HG03439 (cell line): ENCODE results near the gene HTT.

Experiments
- ATAC-seq: cut with Tn5 transposase; IDR thresholded peaks from one replicate; pipeline ENCODE4 v1.9.1; 2021; ENCODE audit warnings: mild to moderate bottlenecking, moderate library complexity; ENCODE audit not compliant: unreplicated experiment

HTT gene

DNA sequence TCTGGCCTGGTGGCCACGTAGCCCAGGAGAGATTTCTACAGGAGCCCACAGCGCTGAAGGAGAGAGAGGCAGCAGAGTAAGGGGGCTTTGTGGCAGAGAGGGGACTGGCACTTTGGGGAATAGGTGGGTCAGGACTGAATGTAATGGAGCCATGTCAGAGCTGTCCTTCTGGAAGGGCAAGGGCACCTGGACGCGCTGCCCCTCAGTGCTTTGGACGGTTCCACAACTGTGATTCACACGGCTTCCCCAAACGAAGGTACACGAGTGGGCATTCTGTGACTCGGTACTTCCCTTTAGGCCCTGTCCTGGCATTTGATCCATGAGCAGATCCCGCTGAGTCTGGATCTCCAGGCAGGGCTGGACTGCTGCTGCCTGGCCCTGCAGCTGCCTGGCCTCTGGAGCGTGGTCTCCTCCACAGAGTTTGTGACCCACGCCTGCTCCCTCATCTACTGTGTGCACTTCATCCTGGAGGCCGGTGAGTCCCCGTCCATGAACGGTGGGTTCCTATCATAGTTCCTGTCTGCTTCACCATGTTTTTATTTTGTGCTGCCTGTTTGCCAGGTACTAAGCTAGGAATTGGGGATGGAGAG is 139.3 kb downstream of the HTT start:
- no peak for ATAC-seq

DNA sequence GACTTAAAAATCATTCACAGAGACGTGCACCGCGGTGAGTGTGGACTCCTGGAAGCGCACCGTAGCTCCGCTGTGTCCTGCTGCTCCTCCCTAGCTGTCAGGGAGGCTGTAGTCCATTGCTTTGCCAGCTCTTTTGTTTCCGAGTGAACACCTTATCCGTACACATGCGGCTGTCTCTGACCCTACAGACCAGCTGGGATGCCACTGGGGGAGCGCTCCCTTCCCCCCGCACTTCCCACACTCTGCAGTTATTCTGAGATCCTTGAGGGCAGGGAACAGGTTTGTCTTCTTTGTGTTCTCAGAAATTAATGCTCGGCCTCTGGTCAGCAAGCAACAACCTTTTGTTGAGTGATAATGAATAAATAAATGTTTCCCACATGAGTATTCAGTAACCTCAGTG is 140.8 kb downstream of the HTT start:
- no peak for ATAC-seq

DNA sequence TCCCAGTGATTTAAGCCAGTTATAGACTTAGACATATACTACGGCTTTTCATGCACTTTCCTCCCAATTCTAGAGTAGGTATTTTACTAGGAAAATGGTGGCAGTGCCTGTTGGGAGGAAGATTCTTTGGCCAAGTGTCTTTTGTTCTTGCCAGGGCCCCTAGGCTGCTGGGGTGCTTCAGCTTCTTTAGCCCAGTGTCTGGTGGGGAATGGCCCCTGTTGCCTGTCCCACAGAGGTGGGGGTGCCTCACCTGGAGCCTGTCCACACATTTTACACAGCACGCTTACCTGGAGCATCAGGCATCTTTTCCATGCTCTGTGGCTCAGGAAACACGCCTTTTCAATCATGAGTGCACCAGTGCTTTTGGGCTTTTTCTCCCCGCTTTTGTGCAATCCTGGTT is 141.3 kb downstream of the HTT start:
- no peak for ATAC-seq

DNA sequence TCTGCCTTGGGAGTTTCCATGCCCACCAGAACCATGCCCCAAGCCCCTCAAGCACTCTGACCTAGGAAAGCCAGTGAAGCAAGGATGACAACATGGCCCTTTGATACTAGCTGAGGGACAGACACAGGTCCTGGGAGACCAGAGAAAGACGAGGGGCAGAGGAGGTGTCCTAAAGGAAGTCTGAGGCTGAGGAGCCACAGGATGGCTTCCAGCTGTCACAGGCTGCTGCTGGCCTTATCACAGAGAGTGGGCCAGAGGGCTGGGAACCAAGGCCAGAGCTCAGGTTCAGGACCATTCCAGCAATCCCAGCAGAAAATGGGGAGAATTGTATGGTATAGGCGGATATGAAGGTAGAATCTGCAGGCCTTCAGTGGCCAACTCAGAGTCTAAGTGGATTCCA is 142.8 kb downstream of the HTT start:
- ATAC-seq = no peak

DNA sequence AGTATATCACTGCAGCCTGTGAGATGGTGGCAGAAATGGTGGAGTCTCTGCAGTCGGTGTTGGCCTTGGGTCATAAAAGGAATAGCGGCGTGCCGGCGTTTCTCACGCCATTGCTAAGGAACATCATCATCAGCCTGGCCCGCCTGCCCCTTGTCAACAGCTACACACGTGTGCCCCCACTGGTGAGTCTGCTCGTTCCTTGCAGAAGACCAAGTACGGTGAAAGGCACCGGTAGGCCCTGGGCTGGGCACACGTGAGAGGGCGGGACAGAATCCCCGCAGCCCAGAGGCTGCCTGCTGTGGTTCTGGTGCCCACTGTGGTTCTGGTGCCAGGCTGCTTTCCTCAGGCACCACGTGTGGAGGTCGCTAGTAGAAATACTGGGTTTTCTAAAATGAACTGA is 143.3 kb downstream of the HTT start:
- ATAC-seq = no peak

DNA sequence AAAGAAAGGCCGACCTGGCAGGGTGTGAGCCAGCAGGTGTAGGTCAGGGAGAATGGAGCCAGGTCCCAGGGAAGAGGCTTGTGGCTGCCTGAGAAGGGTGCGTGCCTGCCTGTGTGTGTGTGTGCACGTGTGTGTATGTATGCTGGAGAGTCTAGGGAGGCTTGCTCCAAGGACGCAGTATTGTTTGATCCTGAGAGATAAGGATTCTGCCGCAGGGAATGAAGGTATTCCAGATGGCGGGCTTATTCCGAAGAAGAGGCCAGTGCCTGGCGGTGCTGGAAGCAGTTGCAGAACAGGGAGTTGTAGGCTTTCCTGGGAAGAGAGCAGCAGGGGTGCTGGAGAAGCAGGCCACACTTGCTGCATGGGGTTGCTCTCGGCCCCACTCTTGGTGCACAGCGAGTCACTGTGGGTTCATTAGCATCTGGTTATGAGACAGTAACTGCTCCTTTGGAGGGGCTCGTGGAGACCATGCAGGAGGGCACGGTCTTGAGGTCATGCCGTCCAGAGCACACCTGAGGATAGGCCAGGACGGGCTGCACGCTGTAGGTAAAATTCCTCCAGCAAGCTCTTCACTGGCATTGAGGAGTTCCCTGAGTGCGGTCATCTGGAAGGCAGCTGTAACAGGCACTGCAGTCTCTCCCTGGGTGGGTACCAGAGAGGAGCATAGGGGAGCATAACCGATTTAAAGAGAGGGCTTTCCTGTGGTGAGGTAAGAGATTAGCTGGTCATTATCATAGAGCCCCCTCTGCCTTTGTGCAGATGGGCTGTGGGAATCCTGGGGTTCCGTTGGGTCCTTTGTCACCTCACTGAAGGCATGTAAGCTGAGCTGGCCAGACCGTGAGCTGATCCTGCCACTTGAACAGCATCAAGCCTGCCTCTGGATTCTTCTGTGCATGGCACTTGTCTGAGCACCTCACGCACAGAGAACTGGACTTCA is 144.6 kb downstream of the HTT start:
- ATAC-seq = no peak

DNA sequence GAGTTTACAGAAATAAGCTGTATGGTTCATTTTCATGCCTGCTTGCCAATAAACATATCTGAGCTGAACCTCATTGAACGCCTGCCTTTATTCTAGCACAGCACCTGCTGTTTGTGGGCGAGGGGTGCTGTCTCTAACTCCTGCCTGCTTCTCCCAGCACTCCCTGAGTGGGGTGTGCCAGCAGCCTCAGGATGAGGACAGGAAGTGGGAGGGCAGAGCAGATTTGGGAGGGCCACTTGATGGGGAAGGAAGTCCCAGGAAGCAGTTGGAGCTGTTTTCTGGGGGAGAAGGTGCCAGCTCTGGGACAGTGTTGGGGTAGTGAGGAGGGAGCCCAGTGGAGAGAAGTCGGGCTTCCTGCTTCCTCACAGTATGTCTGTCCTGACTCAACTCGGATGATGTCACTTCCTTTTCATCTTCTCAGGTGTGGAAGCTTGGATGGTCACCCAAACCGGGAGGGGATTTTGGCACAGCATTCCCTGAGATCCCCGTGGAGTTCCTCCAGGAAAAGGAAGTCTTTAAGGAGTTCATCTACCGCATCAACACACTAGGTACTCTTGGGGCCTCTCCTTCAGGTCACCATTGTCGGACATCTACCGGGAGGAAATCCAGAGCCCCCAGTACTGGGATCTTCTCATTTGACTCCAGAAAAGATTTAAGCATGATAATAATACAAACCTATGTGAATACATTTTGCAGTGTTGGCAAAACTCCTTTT is 145.4 kb downstream of the HTT start:
- ATAC-seq = no peak

DNA sequence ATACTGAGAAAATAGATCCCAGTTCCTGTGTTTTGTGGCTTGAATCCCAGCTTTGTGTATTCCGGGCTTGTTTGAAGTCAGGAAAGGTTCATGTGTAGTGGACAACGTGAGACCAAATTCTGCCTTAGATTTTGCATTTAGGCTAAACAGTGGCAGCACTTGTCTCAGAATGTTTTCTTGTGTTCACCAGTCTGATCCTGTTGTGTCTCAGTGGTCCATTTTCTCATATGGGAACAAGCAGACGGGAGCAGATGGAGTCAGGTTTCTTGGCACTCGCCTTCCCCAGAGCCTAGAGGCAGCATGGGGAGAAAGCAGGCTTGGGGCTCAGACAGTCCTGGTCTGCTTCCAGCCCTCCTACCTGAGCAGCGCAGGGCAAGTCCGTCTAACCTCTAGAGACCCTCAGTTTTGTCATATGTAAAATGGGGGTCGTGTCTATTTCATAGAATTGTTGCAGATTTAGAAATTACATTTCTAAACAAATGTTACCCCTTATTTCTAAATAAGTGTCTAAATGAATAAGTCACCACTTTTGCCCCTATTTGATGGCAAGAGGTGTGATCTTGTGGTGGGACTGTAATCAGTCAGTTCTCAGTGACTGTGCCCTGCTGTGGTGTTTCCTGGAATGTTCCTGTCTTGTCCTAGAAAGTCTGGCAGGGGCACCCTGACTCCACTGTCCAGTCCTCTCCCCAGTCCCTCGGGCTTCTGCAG is 146.1 kb downstream of the HTT start:
- ATAC-seq = no peak

DNA sequence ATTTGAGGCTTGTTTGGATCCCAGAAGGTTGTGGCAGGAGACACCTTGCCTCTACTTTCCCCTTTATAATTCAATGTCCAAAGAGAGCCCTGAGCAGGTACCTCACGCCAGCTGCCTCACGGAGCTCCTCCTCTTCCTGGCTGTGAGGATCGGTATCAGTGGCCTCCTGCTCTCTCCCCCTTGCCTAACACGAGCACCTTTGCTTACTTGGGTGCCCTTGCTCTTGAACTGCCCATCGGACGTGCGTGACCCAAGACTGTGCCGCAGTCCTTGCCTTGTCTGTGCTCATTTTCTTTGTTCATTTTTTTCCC is 146.7 kb downstream of the HTT start:
- no peak for ATAC-seq

DNA sequence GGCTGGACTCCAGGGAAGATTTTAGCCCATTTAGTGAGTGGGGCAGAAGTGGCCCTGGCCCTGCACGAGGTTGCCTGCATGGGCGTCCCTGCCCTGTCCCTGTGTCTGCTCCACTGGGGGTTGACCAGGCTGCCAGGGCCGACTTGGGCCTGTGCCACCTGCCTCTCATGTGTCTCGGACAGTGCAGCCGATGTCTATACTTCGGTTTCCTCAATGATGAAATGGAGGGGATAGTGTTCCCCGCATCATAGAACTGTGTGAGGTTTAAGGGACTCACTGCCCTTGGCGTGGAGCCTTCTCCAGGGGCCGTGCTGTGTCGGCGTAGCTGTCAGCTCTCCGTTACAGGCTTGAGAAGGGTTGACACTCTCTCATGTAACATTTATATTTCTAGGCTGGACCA is 147.5 kb downstream of the HTT start:
- ATAC-seq = no peak

DNA sequence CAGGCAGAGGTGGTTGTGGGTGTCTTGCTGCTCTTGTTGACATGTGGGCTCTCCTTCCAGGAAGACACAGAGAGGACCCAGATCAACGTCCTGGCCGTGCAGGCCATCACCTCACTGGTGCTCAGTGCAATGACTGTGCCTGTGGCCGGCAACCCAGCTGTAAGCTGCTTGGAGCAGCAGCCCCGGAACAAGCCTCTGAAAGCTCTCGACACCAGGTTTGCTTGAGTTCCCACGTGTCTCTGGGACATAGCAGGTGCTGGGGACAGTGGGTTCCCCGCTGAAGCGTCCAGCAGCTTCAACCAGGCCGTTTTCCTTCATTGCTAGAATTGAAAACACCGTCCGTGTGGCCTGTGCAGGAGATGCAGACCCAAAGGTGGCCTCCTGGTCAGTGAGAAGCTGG is 148.9 kb downstream of the HTT start:
- ATAC-seq = no peak

DNA sequence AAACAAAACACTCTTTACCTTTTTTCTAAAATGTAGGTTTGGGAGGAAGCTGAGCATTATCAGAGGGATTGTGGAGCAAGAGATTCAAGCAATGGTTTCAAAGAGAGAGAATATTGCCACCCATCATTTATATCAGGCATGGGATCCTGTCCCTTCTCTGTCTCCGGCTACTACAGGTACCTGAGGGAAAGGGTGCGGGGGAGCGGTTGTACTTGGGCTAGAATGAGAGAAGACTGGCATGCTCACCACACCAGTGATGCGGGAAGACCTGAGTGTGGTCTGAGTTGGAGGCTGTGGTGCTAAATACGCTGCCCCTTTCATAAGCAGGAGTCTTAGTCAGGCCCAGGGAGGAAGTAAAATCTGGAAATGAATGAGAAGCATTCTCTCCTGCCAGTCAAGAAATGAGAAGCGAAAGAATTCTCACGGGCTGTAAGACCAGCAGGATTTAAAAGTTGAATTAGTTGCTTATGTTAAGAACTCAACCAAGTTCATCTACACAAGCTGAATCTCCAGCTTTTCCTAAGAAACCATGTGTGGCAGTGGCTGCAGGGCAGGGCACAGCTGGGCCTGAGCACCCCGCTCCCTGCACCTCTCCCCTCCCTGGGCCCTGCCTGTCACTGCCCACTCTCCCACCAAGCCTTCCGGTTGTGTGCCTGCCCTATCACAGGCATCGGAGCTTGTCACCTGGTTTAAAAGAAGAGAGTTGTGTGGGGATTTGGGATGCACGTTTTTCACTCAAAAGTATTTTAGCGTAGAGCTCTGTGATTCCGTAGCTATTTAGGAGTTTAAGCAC is 149.7 kb downstream of the HTT start:
- ATAC-seq = no peak

DNA sequence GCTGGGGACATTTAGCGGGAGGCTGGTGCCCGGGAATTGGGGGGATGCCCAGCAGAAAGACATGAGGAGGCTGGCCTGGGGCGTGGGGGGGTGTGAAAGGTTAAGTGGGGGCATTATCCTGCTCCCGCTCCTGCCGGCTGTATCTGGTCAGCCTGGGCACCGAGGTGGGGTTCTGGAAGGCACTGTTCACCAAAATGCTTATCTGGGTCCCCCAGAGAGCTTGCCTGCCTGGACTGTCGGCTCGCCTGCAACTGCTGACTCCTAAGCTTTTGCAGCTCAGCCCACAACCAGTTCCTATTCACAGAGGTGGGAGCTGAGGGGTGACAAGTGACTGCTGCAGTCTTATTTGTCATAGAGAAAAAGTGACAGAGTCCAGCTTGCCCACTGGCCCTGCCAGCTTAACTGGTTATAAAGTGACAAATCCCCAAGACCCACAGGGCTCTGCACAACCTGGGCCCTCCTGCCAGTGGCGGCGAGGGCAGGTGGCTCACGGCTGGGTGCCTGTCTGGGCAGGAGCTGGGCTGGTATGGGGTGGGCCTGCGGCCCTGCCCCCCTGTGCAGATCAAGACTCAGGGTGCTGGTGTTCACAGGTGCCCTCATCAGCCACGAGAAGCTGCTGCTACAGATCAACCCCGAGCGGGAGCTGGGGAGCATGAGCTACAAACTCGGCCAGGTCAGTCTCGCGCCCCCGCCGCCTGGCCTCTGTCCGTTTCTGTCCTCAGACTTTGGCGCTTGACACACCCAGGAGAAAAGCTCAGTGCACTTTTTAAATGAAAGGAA is 150.8 kb downstream of the HTT start:
- ATAC-seq = no peak

DNA sequence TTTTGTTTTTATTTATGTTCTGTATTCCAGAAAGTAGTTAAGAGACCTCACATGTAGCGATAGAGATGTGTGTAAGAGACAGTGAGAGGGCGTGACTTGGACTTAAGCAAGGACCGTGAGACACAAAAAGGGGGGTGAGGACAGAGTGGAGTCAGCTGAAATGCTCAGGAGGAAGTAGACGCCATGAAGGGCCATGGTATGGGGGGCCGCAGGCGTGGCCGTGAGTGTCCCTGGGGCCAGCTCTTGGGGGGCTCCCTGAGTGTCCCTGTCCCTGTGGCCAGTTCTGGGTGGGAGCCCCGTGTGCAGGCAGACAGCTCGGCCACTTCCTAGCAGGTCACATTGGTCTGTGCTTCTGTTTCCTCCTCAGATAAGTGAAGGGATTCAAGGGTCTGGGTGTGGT is 151.5 kb downstream of the HTT start:
- ATAC-seq = no peak

DNA sequence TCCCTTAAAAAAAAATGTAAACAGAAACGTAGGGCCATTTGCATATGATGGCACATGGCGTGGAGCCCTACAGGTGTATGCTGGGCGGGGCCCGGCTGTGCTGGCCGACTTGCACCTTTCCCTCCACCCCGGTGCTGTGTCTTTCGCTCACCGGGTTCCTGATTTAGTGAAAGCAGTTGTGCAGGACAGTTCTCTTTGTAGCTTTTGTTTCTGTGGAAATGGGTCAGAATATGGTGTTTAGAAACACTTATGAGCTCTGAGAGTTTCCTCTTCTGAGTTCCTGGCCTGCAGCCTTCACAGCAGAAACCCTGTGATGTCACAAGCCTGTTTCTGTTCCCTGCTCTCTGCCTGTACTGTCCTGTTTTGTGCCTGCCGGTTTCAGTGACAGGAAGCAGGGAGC is 152.0 kb downstream of the HTT start:
- no peak for ATAC-seq

DNA sequence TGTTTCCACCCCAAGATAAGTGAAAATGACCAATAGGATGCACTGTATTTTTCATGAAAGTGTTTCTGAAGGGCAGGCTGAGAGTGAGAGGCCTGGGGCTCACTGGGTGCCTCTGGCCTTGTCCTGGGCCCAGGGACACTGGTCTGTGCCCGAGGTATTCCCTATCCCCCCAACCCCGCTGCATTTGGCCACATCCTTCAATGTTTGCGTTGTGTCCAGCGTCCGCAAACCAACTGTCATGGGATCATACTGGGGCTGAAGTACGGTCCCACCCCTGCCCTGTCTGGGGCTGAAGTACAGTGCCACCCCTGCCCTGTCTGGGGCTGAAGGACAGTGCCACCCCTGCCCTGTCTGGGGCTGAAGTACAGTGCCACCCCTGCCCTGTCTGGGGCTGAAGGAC is 152.5 kb downstream of the HTT start:
- ATAC-seq = no peak

DNA sequence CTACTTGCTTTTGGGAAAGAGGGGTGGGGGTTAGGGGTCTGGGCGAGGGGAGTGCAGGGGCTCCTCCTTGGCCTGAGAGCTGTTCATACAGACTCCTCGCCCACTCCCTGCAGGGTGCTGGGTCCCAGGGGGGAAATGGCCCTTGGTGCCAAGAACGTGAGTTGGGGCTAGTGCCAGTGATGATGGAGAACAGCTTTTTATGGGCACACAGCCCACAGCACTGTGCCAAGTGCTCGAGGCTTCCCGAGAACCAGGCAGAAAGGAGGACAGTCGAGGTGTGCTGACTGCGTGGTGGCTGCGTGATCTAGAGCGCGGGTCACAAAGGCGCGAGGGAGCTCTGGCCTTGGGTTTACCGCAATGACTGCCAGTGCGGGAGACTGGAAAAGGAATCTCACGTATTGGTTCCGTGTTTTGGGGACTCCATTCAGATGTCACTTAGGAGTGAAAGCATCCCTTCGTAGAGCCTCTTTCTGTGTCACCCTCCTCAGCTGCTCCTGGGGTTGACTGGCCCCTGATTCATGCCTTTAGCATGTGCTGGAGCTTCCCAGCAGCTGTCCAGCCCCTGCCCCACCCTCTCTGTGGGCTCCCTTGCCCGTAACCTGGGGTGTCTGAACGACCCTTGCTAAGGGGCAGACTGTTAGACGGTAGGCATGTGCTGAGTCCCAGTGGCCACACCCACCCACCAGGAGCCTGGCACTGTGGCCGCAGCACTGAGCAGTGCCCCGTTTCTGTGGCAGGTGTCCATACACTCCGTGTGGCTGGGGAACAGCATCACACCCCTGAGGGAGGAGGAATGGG is 153.6 kb downstream of the HTT start:
- no peak for ATAC-seq

DNA sequence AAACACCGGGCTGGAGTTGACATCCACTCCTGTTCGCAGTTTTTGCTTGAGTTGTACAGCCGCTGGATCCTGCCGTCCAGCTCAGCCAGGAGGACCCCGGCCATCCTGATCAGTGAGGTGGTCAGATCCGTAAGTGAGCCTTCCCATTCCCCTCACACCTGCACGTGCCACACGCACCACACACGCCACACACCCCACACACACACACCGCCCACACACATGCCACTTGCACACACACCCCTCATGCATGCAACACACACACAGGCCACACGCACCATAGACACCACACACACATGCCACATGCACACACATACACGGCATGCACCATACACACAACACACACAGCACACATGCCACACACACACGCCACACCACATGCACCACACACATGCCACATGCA is 154.4 kb downstream of the HTT start:
- ATAC-seq = no peak

DNA sequence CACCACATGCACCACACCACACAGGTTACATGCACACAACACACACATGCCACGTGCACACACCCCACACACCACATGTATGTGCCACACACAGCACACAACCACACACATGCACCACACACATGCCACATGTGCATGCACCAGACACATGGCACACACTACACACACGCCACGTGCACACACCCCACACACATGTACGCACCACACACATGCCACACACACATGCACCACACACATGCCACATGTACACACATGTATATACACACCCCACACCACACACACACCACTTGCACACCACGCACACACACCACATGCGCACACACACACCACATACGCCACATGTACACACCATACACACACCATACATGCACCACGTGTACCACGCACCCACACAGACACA is 154.8 kb downstream of the HTT start:
- ATAC-seq = no peak
